Stomach smooth muscle (tissue), 2 donors: ENCODE data around the gene GPBP1.
"Not testable (repeated sequence)": the region's sequence is repeated elsewhere in the genome, so short reads cannot be mapped to it uniquely, and the experiment has no call there.

Source experiments
- H3K27ac ChIP-seq: one replicate; pipeline ENCODE4 v1.7.0; 2013; ENCODE audit warnings: mild to moderate bottlenecking, low read length, inconsistent platforms
- H3K27me3 ChIP-seq, 2 donors: one replicate each; pipeline ENCODE4 v1.7.0; 2013; ENCODE audit warnings: low read length in 2 of 2; ENCODE audit not compliant: insufficient read depth in 2 of 2, control insufficient read depth in 1 of 2
- H3K36me3 ChIP-seq, 2 donors: one replicate each; pipeline ENCODE4 v1.7.0; 2013; ENCODE audit warnings: low read length in 2 of 2; ENCODE audit not compliant: control insufficient read depth in 2 of 2, insufficient read depth in 2 of 2
- H3K4me1 ChIP-seq: one replicate; pipeline ENCODE4 v1.7.0; 2013; ENCODE audit warnings: low read length; ENCODE audit not compliant: control insufficient read depth, insufficient read depth
- H3K4me3 ChIP-seq, 2 donors: one replicate each; pipeline ENCODE4 v1.7.0; 2013; ENCODE audit warnings: low read length in 2 of 2
- H3K9ac ChIP-seq, 2 donors: one replicate each; pipeline ENCODE4 v1.7.0; 2013; ENCODE audit warnings: low read length in 2 of 2, mild to moderate bottlenecking in 1 of 2
- H3K9me3 ChIP-seq, 2 donors: one replicate each; pipeline ENCODE4 v1.7.0; 2013; ENCODE audit warnings: low read length in 2 of 2; ENCODE audit not compliant: control insufficient read depth in 2 of 2
- donor health status: healthy.
- donor health status: Pancreatic carcinoma.

The GPBP1 gene

GRCh38 chr5:57277085-57277484 is 103.2 kb downstream of the GPBP1 start:
- no peaks in the 10 kb centered on the region for H3K27me3 ChIP-seq
- H3K9ac ChIP-seq, result no peak overlapping the region
- H3K36me3 ChIP-seq, result no peaks in the 10 kb centered on the region
- H3K4me1 ChIP-seq, result no peaks in the 10 kb centered on the region
- H3K27ac ChIP-seq, result no peak overlapping the region
- H3K4me3 ChIP-seq, result no peak overlapping the region
- H3K9me3 ChIP-seq, result no peaks in the 10 kb centered on the region

DNA sequence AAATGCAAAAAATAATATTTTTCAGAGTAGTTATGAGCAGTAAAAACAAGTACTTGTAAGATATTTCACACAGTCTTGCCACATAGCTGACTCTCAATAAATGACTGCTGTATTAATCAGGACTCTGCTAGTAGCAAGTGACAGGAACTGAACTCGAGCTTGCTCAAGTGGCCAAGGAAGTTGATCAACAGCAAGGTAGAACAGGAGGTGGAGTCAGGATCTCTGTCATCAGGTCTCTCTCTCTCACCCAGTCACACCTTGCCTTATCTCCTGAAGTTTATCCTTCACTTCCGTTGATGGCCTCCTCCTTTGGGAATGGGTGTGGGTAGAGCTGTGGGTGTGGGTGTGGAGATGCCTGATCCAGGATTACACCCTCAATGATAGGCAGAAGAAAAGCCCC is 107.0 kb downstream of the GPBP1 start:
- Histone ChIP-seq H3K9ac (no peak overlapping the region), H3K4me1 (no peaks in the 10 kb centered on the region), H3K27ac (no peak overlapping the region), H3K27me3 (no peaks in the 10 kb centered on the region), H3K36me3 (no peaks in the 10 kb centered on the region), H3K4me3 (no peak overlapping the region), H3K9me3 (no peaks in the 10 kb centered on the region)

- not testable (repeated sequence) for H3K27me3 ChIP-seq, H3K4me3 ChIP-seq, H3K9ac ChIP-seq, H3K27ac ChIP-seq, H3K4me1 ChIP-seq, H3K9me3 ChIP-seq, H3K36me3 ChIP-seq
These were observed 111.2 kb downstream of the GPBP1 start for GRCh38 chr5:57285084-57285483.

DNA sequence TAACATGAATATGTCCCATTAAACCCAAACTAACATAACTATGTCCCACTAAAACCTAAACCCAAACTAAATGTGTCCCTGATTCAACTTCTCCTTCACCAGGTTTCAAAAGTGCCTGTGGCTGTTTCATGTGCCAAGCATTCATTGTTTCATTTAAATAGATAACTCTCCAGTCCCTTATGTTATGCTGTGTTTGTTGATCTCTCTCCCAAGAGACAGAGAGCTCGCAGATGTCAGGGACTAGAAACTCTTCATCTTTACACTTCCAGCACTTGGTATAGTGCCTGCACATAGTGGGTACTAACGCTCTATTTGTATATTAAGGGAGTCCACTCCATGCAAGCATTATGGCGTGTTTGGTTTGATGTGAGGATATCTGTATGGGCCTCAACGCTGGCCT is 118.0 kb downstream of the GPBP1 start:
- no peak overlapping the region for H3K4me3 ChIP-seq
- H3K9me3 ChIP-seq, result no peaks in the 10 kb centered on the region
- no peak overlapping the region for H3K9ac ChIP-seq
- H3K36me3 ChIP-seq, result no peaks in the 10 kb centered on the region
- H3K27ac ChIP-seq, result no peak overlapping the region
- no peaks in the 10 kb centered on the region for H3K4me1 ChIP-seq
- H3K27me3 ChIP-seq, result no peaks in the 10 kb centered on the region

DNA sequence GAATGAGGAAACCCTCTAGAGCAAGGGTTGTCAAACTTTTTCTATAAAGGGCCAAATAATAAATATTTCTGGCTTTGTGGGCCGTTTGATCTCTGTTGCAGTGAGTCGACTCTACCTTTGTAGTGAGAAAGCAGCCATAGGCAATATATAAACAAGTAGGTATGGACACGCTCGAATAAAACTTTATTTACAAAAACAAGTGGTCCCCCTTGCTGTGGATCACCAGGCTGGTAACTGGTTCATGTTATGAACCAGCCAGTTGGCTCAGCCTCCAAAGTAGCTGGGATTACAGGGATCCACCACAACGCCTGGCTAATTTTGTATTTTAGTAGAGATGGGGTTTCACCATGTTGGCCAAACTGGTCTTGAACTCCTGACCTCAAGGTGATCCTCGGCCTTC is 118.5 kb downstream of the GPBP1 start:
- no peaks in the 10 kb centered on the region for H3K4me1 ChIP-seq
- no peak overlapping the region for H3K9ac ChIP-seq
- no peaks in the 10 kb centered on the region for H3K9me3 ChIP-seq
- no peak overlapping the region for H3K4me3 ChIP-seq
- H3K36me3 ChIP-seq, result no peaks in the 10 kb centered on the region
- no peaks in the 10 kb centered on the region for H3K27me3 ChIP-seq
- H3K27ac ChIP-seq, result no peak overlapping the region

GRCh38 chr5:57298295-57298984 is 124.6 kb downstream of the GPBP1 start:
- no peaks in the 10 kb centered on the region for H3K27me3 ChIP-seq
- H3K4me1 ChIP-seq, result peaks cover 8% of the 10 kb centered on the region
- peak overlapping the region; percentile 0 to 49 for H3K9ac ChIP-seq
- H3K27ac ChIP-seq, result no peak overlapping the region
- H3K4me3 ChIP-seq, result peak overlapping the region; percentile 66 to 69
- H3K36me3 ChIP-seq, result no peaks in the 10 kb centered on the region
- no peaks in the 10 kb centered on the region for H3K9me3 ChIP-seq

- Histone ChIP-seq H3K4me3 (peak overlapping the region; percentile 66 to 69), H3K9me3 (no peaks in the 10 kb centered on the region), H3K27me3 (no peaks in the 10 kb centered on the region), H3K36me3 (no peaks in the 10 kb centered on the region), H3K4me1 (peaks cover 8% of the 10 kb centered on the region), H3K27ac (no peak overlapping the region), H3K9ac (peak overlapping the region; percentile 47 to 49)
These were observed 125.2 kb downstream of the GPBP1 start for GRCh38 chr5:57298985-57299491.

GRCh38 chr5:57299986-57300385 is 126.1 kb downstream of the GPBP1 start:
- Histone ChIP-seq H3K4me3 (no peak overlapping the region), H3K4me1 (peaks cover 8% of the 10 kb centered on the region), H3K9me3 (no peaks in the 10 kb centered on the region), H3K9ac (no peak overlapping the region), H3K27ac (no peak overlapping the region), H3K36me3 (no peaks in the 10 kb centered on the region), H3K27me3 (no peaks in the 10 kb centered on the region)

DNA sequence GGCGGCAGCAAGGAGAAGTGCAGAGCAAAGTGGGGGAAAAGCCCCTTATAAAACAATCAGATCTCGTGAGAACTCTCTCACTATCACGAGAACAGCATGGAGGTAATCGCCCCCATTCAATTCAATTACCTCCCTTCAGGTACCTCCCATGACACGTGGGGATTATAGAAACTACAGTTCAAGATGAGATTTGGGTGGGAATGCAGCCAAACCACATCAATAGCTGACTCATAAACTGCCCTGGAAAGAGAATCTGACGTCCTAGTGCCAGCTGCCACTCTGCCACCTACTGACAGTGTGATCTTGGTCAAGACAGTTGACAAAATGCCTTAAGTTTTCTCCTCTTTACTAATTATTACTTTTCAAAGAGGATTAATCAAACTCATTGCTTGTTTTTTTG is 128.3 kb downstream of the GPBP1 start:
- H3K27me3 ChIP-seq, result no peaks in the 10 kb centered on the region
- no peak overlapping the region for H3K9ac ChIP-seq
- peaks cover 0 to 3% of the 10 kb centered on the region in 2 donors for H3K9me3 ChIP-seq
- H3K4me1 ChIP-seq, result peaks cover 8% of the 10 kb centered on the region
- no peaks in the 10 kb centered on the region for H3K36me3 ChIP-seq
- no peak overlapping the region for H3K4me3 ChIP-seq
- no peak overlapping the region for H3K27ac ChIP-seq

- H3K27me3 ChIP-seq, result no peaks in the 10 kb centered on the region
- no peak overlapping the region for H3K4me3 ChIP-seq
- H3K4me1 ChIP-seq, result peaks cover 8% of the 10 kb centered on the region
- peaks cover 3% of the 10 kb centered on the region in 2 donors for H3K9me3 ChIP-seq
- no peaks in the 10 kb centered on the region for H3K36me3 ChIP-seq
- no peak overlapping the region for H3K9ac ChIP-seq
- no peak overlapping the region for H3K27ac ChIP-seq
These were observed 128.8 kb downstream of the GPBP1 start for GRCh38 chr5:57302643-57303042.

DNA sequence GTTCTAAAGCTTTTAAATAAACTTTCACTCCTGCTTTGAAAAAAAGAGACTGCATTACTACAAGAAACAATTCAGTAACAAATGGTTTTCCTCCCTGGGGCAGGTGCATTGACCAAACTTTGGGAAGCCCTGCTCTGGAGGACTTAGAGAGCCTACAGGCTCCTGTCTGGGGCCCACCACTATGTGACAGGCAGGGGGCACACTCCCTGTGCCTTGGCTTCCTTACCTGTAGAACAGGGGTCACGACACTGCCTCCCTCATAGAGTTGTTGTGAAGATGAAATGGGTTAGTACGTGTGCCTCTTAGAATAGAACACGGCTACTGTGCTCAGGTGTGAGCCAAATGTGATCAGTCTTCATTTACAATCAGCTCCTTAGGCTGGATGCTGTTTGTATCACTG is 130.1 kb downstream of the GPBP1 start:
- Histone ChIP-seq H3K27me3 (no peaks in the 10 kb centered on the region), H3K4me1 (peaks cover 4% of the 10 kb centered on the region), H3K9me3 (peaks cover 3% of the 10 kb centered on the region in 2 donors), H3K9ac (no peak overlapping the region), H3K27ac (no peak overlapping the region), H3K4me3 (no peak overlapping the region), H3K36me3 (no peaks in the 10 kb centered on the region)
